WTC11 (cell line): ENCODE data around the gene UQCR10.

Experiments used
- CTCF ChIP-seq: fragments of 200-600 bp; IDR thresholded peaks from 2 replicates; pipeline ENCODE4 v1.8.0; 2022; ENCODE audit warnings: antibody characterized with exemption
- ETV6 ChIP-seq: sonication (generic); formaldehyde crosslinking; IDR thresholded peaks from 2 replicates; pipeline ENCODE4 v1.8.1; 2022; ENCODE audit warnings: mild to moderate bottlenecking, missing genetic modification reagents
- FOXJ3 ChIP-seq: sonication (generic); formaldehyde crosslinking; IDR thresholded peaks from 2 replicates; pipeline ENCODE4 v1.9.0; 2021; ENCODE audit warnings: missing genetic modification reagents, mild to moderate bottlenecking, borderline replicate concordance
- MAX ChIP-seq: sonication (generic); formaldehyde crosslinking; IDR thresholded peaks from 2 replicates; pipeline ENCODE4 v1.8.0; 2022; ENCODE audit warnings: mild to moderate bottlenecking, missing genetic modification reagents
- TCF7 ChIP-seq: sonication (generic); formaldehyde crosslinking; IDR thresholded peaks from 2 replicates; pipeline ENCODE4 v1.8.0; 2022; ENCODE audit warnings: mild to moderate bottlenecking, low read depth, missing genetic modification reagents, moderate library complexity
- TEAD1 ChIP-seq: sonication (generic); formaldehyde crosslinking; IDR thresholded peaks from 2 replicates; pipeline ENCODE4 v1.8.0; 2022; ENCODE audit warnings: mild to moderate bottlenecking, missing genetic modification reagents

- TF ChIP-seq CTCF (no peak), FOXJ3 (no peak), ETV6 (CRISPR knock-in tag) (no peak), TEAD1 (CRISPR knock-in tag) (no peak), MAX (CRISPR knock-in tag) (no peak; the same call in 1 of the 2 replicates), TCF7 (CRISPR knock-in tag) (no peak)
Observed at GRCh38 chr22:29767171-29768051, at the start of gene UQCR10.
